ENCODE data around the gene NBPF12.
"Not testable (repeated sequence)": the region's sequence is repeated elsewhere in the genome, so short reads cannot be mapped to it uniquely, and the experiment has no call there.

Gene NBPF12

GRCh38 chr1:146985855-146986254 lies 47.7 kb downstream of the NBPF12 start:
- not testable (repeated sequence) for DNase-seq

GRCh38 chr1:146986450-146986849 lies 48.3 kb downstream of the NBPF12 start:
- DNase-seq: not testable (repeated sequence)

GRCh38 chr1:146987502-146987901 lies 49.4 kb downstream of the NBPF12 start:
- not testable (repeated sequence) for DNase-seq

GRCh38 chr1:146989455-146989854 lies 51.3 kb downstream of the NBPF12 start:
- not testable (repeated sequence) for DNase-seq

GRCh38 chr1:147008495-147008894 lies 70.4 kb downstream of the NBPF12 start:
- DNase-seq: not testable (repeated sequence)

DNA sequence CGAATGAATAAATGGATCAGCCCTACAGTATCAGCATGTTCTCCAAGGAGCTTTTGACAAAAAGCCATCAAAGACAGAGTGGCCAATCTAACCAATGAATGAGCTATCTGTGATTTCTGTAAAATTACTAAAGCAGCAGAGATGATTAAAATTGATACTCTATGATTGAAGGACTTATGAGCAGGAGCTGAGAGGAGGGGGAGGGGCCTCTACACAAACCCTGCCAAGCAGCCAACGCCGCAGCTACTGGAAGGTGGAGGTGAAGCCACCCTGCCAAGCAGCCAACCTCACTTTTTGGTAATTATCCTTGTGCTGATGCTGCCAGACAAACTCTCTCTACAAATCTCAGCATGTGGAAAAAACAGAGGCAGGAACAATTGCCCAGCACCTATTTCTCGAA lies 88.9 kb downstream of the NBPF12 start:
- DNase-seq: not testable (repeated sequence)

DNA sequence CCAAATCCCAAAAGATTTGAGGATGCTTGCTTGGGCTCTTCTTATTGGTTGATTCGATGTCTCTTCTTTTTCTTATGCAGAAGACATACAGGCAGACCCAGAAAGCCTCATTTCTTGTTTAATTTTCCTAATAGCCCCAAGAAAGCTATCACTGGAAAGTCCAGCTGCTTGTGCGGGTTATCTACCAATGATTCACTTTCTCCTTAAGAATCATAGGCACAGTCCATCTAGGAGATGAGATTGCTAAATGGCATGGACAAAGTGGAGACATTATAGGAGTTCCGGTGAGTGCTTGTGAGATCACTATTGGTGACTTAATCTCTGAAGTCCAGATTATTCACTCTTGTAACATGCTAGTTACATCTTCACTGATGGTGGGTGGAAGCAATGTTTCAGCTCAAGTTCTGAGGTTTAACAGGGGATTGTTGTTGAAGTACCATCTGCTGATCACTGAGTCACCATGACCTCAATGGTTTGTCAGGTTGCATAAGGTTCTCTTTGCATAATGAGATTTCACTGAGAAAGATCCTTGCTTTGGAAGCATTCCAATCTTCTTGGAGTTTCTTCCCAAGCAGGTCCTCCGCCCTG lies 92.0 kb downstream of the NBPF12 start:
- DNase-seq: not testable (repeated sequence)

DNA sequence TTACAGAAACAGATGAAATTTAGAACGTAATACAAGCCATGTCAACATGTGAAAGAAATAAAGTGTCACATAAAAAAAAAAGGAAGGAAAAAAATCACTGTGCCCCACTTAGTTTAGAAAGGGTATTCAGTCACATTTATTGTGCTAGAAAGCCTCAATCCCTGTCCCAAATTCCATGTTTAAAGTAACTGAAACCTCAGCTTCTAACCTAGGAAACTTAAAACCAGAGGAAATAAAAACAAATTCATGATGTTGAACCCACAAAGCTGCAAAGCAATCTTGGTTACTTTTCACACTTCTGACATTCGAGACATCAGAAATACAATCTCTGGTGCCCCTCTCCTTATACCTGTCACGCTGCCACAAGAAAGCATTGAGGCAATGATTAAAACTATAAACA lies 101.8 kb downstream of the NBPF12 start:
- no peak for DNase-seq

- DNase-seq: not testable (repeated sequence)
Measured at GRCh38 chr1:147042891-147043290, 104.8 kb downstream of the NBPF12 start.

DNA sequence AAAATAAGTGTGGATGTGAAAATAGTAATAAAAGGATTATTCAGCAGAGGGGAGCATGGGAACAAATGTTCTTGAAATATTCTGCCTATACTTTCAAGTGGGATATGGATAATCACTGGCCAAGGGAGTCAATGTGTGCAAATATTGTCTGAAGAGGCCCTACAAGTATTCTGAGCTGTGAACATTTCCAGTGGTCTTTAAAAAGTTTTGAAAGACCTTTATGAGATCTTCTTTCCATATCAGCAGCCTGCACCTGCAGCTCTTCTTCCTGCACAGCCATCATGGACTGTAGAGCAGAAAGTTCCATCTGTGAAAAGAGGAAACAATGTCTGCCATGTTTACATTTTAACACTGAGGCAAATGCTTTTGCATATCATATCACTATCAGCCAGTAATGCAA lies 106.4 kb downstream of the NBPF12 start:
- DNase-seq: not testable (repeated sequence)
